ENCODE results near the gene DBT.
"Not testable (repeated sequence)": the region's sequence is repeated elsewhere in the genome, so short reads cannot be mapped to it uniquely, and the experiment has no call there.

Gene DBT

GRCh38 chr1:100249537-100250257 lies at the start of gene DBT:
Gene DBT (minus strand): TSS chr1:100249834. CDS start chr1:100249820, 14 bp downstream.
- peak; percentile 98 for DNase-seq

DNA sequence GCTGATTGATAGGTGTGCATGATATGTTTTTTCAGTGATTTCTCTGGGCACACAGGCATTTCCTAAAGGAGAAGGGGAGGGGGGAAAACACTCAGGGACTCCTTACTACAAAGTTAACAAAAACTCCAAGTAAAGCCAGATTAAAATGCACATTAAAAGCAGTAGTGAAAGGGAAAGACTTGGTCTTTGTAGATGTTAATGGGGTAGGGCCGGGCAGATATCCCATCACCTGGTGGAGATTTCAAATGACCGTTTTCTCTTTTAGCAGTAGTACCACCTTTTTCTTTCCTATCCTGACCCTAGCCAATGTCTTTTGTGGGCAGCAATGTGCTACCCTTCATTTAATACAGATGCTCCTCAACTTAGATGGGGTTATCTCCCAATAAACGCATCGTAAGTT lies 48.9 kb upstream of the DBT start:
- DNase-seq, result no peak

- not testable (repeated sequence) for DNase-seq
Observed at GRCh38 chr1:100296997-100297396, 47.4 kb upstream of the DBT start.

DNA sequence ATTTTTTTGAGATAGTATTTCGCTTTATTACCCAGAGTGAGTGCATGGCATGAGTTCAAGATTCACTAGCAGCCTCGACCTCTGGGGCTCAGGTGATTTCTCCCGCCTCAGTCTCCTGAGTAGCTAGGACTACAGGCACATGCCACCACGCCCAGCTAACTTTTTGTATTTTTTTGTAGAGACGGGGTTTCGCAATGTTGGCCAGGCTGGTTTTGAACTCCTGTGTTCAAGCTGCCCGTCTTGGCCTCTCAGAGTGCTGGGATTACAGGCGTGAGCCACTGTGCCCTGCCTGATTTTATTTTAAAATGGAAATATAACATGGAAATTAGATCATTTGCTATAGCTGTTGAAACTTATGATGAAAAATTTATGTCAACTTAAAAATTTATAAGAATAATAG lies 46.5 kb upstream of the DBT start:
- no peak for DNase-seq

GRCh38 chr1:100292711-100293110 lies 43.1 kb upstream of the DBT start:
- no peak for DNase-seq

DNA sequence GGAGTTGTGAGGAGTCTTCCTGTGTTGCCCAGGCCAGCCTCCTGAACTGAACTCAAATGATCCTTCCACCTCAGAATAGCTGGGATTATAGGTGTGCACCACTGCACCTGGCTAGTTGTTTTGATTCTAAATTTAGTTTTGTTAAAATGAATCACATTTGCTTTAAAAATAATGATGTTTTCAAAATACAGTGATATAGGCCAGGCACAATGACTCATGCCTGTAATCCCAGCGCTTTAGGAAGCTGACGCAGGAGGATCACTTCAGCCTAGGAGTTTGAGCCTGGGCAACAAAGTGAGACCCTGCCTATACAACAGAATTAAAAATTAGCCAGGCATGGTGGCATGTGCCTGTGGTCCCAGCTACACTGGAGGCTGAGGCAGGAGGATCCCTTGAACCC lies 40.7 kb upstream of the DBT start:
- no peak for DNase-seq

- no peak for DNase-seq
Observed at GRCh38 chr1:100287162-100287561, 37.5 kb upstream of the DBT start.

GRCh38 chr1:100284591-100284990 lies 35.0 kb upstream of the DBT start:
- no peak for DNase-seq

DNA sequence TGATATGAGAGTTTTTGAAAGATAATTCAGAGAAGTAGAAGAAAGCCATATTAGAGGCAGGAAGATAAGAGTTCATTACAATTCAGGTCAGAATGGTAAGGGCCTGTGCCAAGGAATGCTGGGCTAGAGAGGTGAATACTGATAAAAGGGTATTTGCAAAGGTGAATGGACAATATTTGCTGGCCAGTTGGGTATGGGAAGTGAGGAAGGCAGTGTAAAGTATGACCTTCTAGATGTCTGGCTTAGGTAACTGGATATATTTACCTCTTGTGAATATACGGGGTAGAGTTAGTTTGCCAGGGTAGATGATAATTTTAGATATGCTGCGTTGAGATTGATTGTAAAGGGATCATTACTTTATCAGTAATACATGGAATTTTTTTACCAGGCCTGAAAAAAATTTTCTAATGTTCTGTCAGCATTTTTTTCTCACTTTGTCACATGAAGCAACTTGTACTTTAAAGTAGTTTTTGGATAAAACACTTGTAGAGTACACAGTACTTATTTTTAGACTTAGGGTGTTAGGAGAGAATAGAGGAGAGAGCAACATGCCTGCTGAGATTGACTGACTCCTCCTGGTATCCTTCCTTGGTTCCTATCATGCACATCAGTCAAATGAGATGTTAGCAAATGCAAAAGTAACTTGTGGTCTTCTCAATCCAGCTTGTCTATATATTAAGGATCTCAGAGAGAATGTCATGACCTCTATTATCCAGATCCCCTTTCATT lies 30.5 kb upstream of the DBT start:
- no peak for DNase-seq

DNA sequence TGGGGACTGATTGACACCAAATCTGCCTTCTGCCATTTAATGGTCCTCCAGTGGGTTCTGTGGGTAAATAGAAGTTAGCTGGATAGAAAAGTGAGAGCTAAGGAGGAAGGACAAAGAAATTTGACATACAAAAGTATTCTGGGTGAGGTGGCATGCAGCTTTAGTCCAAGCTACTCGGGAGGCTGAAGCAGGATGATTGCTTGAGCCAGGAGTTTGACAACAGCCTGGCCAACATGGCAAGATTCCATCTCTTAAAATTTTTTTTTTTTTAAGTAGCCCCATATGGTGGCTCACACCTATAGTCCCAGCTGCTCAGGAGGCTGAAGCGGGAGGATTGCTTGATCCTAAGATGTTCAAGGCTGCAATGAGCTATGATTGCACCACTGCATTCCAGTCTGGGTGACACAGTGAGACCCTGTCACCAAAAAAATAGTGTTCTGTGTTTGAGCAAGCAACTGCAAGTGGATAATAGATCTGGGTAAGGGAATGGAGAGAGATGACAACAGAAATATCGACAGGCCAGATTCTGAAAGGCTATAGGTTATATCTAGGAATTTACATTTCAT lies 29.8 kb upstream of the DBT start:
- DNase-seq, result no peak

GRCh38 chr1:100277866-100278265 lies 28.2 kb upstream of the DBT start:
- no peak for DNase-seq

- DNase-seq, result no peak
Observed at GRCh38 chr1:100268202-100268601, 18.6 kb upstream of the DBT start.

- DNase-seq, result no peak
Observed at GRCh38 chr1:100267284-100267683, 17.6 kb upstream of the DBT start.

GRCh38 chr1:100266741-100267140 lies 17.1 kb upstream of the DBT start:
- no peak for DNase-seq

DNA sequence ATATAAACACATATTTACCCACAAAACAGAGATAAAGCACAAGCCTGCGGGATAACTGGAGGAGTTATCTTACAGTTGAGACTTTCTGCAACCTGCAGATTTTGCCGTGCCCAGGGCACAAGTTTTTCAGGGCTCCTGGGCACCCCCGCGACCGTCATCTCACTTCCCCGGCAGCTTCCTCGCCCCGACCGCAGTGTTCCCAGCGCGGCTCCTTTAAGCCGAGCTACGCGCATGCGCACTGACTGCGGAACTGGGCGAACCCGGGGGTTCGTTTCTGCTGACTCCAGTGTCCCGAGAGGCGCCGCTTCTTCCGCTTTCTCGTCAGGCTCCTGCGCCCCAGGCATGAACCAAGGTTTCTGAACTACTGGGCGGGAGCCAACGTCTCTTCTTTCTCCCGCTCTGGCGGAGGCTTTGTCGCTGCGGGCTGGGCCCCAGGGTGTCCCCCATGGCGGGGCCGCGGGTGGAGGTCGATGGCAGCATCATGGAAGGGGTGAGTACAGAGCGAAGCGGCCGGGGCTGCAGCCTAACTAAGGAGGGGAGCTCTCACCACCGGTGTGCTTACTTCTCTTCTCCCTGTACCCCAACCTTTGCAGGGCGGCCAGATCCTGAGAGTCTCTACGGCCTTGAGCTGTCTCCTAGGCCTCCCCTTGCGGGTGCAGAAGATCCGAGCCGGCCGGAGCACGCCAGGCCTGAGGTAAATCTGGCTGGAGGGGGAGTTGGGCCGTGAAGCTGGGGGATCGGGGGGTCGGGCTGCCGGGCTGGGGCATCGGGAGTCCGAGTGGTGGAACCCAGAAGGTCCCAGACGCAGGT lies 16.5 kb upstream of the DBT start, which contains the start of gene RTCA:
Gene RTCA (plus strand): TSS at position 286 of the 810 bp plus-strand sequence. CDS start 160 bp downstream, at position 446.
- peak; percentile 97 for DNase-seq

DNA sequence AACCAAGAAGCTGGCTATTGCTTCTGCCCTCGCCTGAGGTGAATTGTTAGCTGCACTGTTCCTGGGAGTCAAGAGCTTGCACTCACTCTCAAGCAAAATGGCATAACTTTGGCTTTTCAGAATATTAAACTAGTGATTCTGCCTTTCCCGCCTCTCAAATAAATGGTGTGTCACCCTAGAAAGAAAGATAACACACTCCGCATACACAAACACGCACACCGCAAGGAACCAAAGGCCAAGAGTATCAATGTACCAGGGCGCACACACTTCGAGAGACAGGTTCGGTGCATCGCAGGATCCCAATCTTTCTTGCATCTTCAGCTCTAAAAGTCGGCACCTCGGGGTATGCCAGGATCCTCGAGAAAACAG lies 15.9 kb upstream of the DBT start:
- DNase-seq, result no peak

DNA sequence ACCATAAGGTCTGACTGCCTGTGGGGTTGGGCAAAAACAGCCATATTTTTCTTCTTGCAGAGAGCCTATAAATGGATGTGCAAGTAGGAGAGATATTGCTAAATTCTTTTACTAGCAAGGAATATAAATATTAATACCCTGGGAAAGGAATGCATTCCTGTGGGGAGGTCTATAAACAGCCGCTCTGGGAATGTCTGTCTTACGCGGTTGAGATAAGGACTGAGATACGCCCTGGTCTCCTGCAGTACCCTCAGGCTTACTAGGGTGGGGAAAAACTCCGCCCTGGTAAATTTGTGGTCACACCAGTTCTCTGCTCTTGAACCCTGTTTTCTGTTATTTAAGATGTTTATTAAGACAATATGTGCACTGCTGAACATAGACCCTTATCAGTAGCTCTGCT lies 14.4 kb upstream of the DBT start:
- DNase-seq, result not testable (repeated sequence)

DNA sequence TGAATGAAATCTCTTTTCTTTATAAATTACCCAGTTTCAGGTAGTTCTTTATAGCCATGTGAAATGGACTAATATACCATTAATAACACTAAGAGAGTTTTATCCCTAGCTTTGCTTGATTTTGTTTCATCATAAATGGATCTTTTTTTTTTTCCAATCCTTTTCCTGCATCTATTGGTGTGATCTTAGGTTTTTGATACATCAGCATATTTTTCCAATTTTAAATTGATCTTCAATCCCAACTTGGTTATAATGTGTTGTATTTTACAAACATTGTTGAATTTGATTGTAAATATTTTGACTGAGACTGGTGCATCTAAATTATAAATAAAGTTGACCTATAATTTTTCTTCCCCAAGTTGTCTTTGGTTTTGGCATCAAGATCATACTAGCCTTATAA lies 12.1 kb upstream of the DBT start:
- no peak for DNase-seq

GRCh38 chr1:100258427-100258826 lies 8.8 kb upstream of the DBT start:
- DNase-seq, result not testable (repeated sequence)

DNA sequence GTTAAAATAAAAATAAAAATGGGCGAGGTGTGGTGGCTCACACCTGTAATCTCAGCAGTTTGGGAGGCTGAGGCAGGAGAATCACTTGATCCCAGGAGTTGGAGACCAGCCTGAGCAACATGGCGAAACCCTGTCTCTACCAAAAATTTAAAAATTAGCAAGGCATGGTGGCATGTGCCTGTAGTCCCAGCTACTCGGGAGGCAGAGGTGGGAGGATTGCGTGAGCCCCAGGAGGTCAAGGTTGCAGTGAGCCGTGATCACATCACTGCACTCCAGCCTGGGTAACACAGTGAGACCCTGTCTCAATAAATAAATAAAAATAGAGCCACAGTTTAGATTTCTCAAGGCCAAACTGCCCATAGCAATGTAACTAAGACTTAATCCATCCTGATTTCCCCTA lies 6.6 kb upstream of the DBT start:
- DNase-seq, result not testable (repeated sequence)

DNA sequence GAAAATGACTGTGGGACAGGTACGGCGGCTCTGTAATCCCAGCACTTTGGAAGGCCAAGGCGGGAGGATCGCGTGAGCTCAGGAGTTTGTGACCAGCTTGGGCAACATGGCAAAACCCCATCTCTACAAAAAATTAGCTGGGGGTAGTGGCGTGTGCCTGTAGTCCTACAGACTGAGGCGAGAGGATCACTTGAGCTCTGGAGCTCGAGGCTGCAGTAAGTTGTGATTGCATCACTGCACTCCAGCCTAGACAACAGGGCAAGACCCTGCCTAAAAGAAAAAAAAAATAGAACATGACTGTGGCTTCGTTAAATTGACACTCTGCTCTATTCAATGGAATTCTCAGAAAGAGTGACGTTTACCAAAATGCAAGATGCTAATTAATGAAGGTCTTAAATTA lies 3.9 kb upstream of the DBT start:
- no peak for DNase-seq

DNA sequence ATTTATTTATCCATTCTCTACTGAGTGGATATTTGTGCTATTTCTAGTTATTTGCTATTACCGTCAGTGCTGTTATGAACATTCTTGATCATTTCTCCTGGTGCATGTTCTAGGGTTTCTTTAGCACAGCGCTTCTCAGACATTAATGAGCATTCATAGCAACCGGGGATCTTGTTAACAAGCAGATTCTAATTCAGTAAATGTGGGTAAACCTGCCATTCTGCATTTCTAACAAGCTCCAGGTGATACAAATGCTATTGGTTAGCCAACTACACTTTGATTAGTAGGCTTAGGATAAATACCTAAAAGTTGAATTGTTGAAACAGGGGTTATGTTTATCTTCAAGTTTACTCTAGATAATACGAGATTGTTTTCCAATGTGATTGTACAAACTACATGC lies 3.3 kb upstream of the DBT start:
- no peak for DNase-seq

DNA sequence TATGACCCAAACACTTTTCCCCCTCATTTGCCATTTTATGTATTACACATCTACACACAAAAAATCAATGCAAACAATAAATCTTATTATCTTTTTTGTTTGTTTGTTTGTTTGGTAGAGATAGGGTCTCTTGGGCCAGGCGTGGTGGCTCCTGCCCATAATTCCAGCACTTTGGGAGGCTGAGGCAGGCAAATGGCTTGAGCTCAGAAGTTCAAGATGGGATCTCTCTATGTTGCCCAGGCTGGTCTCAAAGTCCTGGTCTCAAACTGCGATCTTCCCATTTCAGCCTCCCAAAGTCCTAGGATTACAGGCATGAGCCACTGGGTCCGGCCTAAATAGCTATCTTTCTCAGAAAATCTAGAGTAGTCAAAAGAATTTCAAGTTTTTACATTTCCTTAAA lies 1.2 kb upstream of the DBT start:
- no peak for DNase-seq

Measured in femur (tissue), 1 donor.